ENCODE measurements around the gene GBP7.
"Not testable (repeated sequence)": the region's sequence is repeated elsewhere in the genome, so short reads cannot be mapped to it uniquely, and the experiment has no call there.

Gene GBP7

GRCh38 chr1:89170170-89171066, 5.4 kb downstream of the GBP7 start:
- no peak for DNase-seq

- DNase-seq: no peak
Measured at GRCh38 chr1:89169166-89169565, 6.6 kb downstream of the GBP7 start.

GRCh38 chr1:89167590-89168230, 8.1 kb downstream of the GBP7 start:
- DNase-seq: no peak

GRCh38 chr1:89166705-89167104, 9.1 kb downstream of the GBP7 start:
- no peak for DNase-seq

- no peak for DNase-seq
Measured at GRCh38 chr1:89165811-89166210, 10.0 kb downstream of the GBP7 start.

GRCh38 chr1:89151047-89151446, 24.8 kb downstream of the GBP7 start:
- DNase-seq: no peak

- no peak for DNase-seq
Measured at GRCh38 chr1:89149976-89150375, 25.8 kb downstream of the GBP7 start.

- no peak for DNase-seq
Measured at GRCh38 chr1:89149229-89149628, 26.6 kb downstream of the GBP7 start.

GRCh38 chr1:89147678-89148658, 27.8 kb downstream of the GBP7 start:
- DNase-seq: no peak

GRCh38 chr1:89146721-89147120, 29.1 kb downstream of the GBP7 start:
- no peak for DNase-seq

- DNase-seq: no peak
Measured at GRCh38 chr1:89143484-89143883, 32.3 kb downstream of the GBP7 start.

GRCh38 chr1:89142160-89142559, 33.6 kb downstream of the GBP7 start:
- DNase-seq: no peak

- DNase-seq: no peak
Measured at GRCh38 chr1:89133747-89134146, 42.1 kb downstream of the GBP7 start.

- no peak for DNase-seq
Measured at GRCh38 chr1:89130716-89131115, 45.1 kb downstream of the GBP7 start.

GRCh38 chr1:89129911-89130310, 45.9 kb downstream of the GBP7 start:
- no peak for DNase-seq

GRCh38 chr1:89128003-89128458, 47.8 kb downstream of the GBP7 start:
- not testable (repeated sequence) for DNase-seq

- DNase-seq: not testable (repeated sequence)
Measured at GRCh38 chr1:89126602-89127565, 48.9 kb downstream of the GBP7 start.

GRCh38 chr1:89125913-89126580, 49.8 kb downstream of the GBP7 start, which contains the start of gene GBP2:
Gene GBP2, minus strand, starts transcription at chr1:89126114. Its CDS starts 4,148 bp downstream, at chr1:89121966.
- DNase-seq: no peak

GRCh38 chr1:89125240-89125912, 50.4 kb downstream of the GBP7 start:
- no peak for DNase-seq

GRCh38 chr1:89121641-89122040, 54.2 kb downstream of the GBP7 start:
- DNase-seq: no peak
